IMR-90 (cell line): Measurements from ENCODE around the gene TIMM13. TPM values are rescaled to one million over a fixed set of nuclear protein-coding genes. Genes with fewer than 3 reads are reported as not detected.

Experiments
- ATAC-seq: fragments of 200-7000 bp; cut with Tn5 transposase; 2 replicates; pipeline ENCODE4 v1.9.1; 2020; ENCODE audit warnings: low read depth, mild to moderate bottlenecking, moderate library complexity
- BruUV-seq: library from RNA; stranded (reverse); fragments of 400-500 nt; replicated peaks from 2 replicates; lab custom pipeline; 2021; lab: Mats Ljungman, UMichigan
- CTCF ChIA-PET: fragments of 300-600 bp; formaldehyde crosslinking; extraction: SDS; loops from one replicate; lab custom pipeline; 2021; ENCODE audit warnings: antibody characterized with exemption; lab: Yijun Ruan, JAX
- POLR2A ChIA-PET: fragments of 300-600 bp; sonication (Branson Sonifier 250); formaldehyde crosslinking; loops from one replicate; lab custom pipeline; 2022; ENCODE audit warnings: antibody characterized with exemption; ENCODE audit not compliant: unreplicated experiment; lab: Charles Lee
- DNase-seq: peaks from one replicate; pipeline ENCODE4 v3.0.0; 2013
- H2AFZ ChIP-seq: replicated peaks from 2 replicates; pipeline ENCODE3; 2013; ENCODE audit warnings: low read length, mild to moderate bottlenecking; ENCODE audit not compliant: poor library complexity
- H2AK5ac ChIP-seq: 2 replicates; pipeline ENCODE4 v1.6.1; 2013; ENCODE audit warnings: low read depth, low read length, inconsistent platforms
- H2AK9ac ChIP-seq: replicated peaks from 2 replicates; pipeline ENCODE3; 2013; ENCODE audit warnings: mild to moderate bottlenecking, low read depth, low read length, moderate library complexity; ENCODE audit not compliant: poor library complexity
- H2BK120ac ChIP-seq: 2 replicates; pipeline ENCODE4 v1.6.1; 2013; ENCODE audit warnings: low read depth, low read length, inconsistent platforms
- H2BK15ac ChIP-seq: 3 replicates; pipeline ENCODE4 v1.6.1; 2013; ENCODE audit warnings: low read depth, low read length, inconsistent platforms
- H2BK20ac ChIP-seq: 2 replicates; pipeline ENCODE4 v1.6.1; 2013; ENCODE audit warnings: low read depth, mild to moderate bottlenecking, inconsistent platforms, low read length, moderate library complexity
- H2BK5ac ChIP-seq: 2 replicates; pipeline ENCODE4 v1.6.1; 2013; ENCODE audit warnings: mild to moderate bottlenecking, low read depth, low read length, inconsistent platforms; ENCODE audit not compliant: poor library complexity, severe bottlenecking
- H3K14ac ChIP-seq: replicated peaks from 2 replicates; pipeline ENCODE4 v1.6.1; 2013; ENCODE audit warnings: low read depth, low read length, inconsistent platforms
- H3K18ac ChIP-seq: 2 replicates; pipeline ENCODE4 v1.6.1; 2013; ENCODE audit warnings: low read depth, low read length, control low read depth
- H3K23ac ChIP-seq: 2 replicates; pipeline ENCODE4 v1.6.1; 2013; ENCODE audit warnings: low read depth, low read length, inconsistent platforms
- H3K27ac ChIP-seq: 2 replicates; pipeline ENCODE4 v1.5.1; 2013; ENCODE audit warnings: mild to moderate bottlenecking, control low read depth, low read length; ENCODE audit not compliant: insufficient read depth
- H3K27me3 ChIP-seq: 2 replicates; pipeline ENCODE4 v1.6.1; 2013; ENCODE audit warnings: low read length; ENCODE audit not compliant: control insufficient read depth, insufficient read depth
- H3K36me3 ChIP-seq: 2 replicates; pipeline ENCODE4 v1.6.1; 2013; ENCODE audit warnings: low read length, mixed read lengths; ENCODE audit not compliant: control insufficient read depth, insufficient read depth
- H3K4ac ChIP-seq: 2 replicates; pipeline ENCODE4 v1.6.1; 2013; ENCODE audit warnings: low read depth, low read length, inconsistent platforms
- H3K4me1 ChIP-seq: 2 replicates; pipeline ENCODE4 v1.6.1; 2013; ENCODE audit warnings: low read length, mixed read lengths; ENCODE audit not compliant: control insufficient read depth, insufficient read depth
- H3K4me2 ChIP-seq: 2 replicates; pipeline ENCODE4 v1.6.1; 2013; ENCODE audit warnings: low read depth, mild to moderate bottlenecking, control low read depth, low read length, moderate library complexity
- H3K4me3 ChIP-seq: 2 replicates; pipeline ENCODE4 v1.5.1; 2013; ENCODE audit warnings: low read depth, mild to moderate bottlenecking, control low read depth, low read length, moderate library complexity; ENCODE audit not compliant: insufficient read depth
- H3K56ac ChIP-seq: 2 replicates; pipeline ENCODE4 v1.6.1; 2013; ENCODE audit warnings: low read length, inconsistent platforms; ENCODE audit not compliant: insufficient read depth; ENCODE audit errors: extremely low read depth
- H3K79me1 ChIP-seq, 2 experiments: 2 replicates each; pipeline ENCODE4 v1.6.1; 2013; ENCODE audit warnings: low read length in 2 of 2, inconsistent platforms in 1 of 2, low read depth in 1 of 2
- H3K9ac ChIP-seq: 2 replicates; pipeline ENCODE4 v1.6.1; 2013; ENCODE audit warnings: low read depth, low read length, control low read depth
- H3K9me1 ChIP-seq: 2 replicates; pipeline ENCODE4 v1.6.1; 2013; ENCODE audit warnings: low read length, inconsistent platforms; ENCODE audit not compliant: insufficient read depth
- H3K9me3 ChIP-seq: 2 replicates; pipeline ENCODE4 v1.6.1; 2013; ENCODE audit warnings: low read length; ENCODE audit not compliant: control insufficient read depth, insufficient read depth
- H4K20me1 ChIP-seq: 2 replicates; pipeline ENCODE4 v1.6.1; 2013; ENCODE audit warnings: low read length, inconsistent platforms; ENCODE audit not compliant: insufficient read depth
- H4K5ac ChIP-seq: 2 replicates; pipeline ENCODE4 v1.6.1; 2013; ENCODE audit warnings: mild to moderate bottlenecking, low read depth, low read length, control low read depth
- H4K8ac ChIP-seq, 2 experiments: 2 replicates each; pipeline ENCODE4 v1.6.1; 2013; ENCODE audit warnings: low read depth in 2 of 2, low read length in 2 of 2, control low read depth in 1 of 2, inconsistent platforms in 1 of 2
- H4K91ac ChIP-seq: 2 replicates; pipeline ENCODE4 v1.6.1; 2013; ENCODE audit warnings: low read depth, low read length, inconsistent platforms; ENCODE audit not compliant: insufficient read depth
- CEBPB ChIP-seq: IDR thresholded peaks from 2 replicates; pipeline ENCODE4 v1.6.1; 2012; ENCODE audit warnings: low read depth, low read length, improper control_type of control experiment
- WGBS, 2 experiments: methylation state at CpG; one replicate each; pipeline versions ENCODE4 v1.1.5 to v1.1.7; 2013; ENCODE audit warnings: missing lambda C conversion rate in 2 of 2; ENCODE audit not compliant: insufficient read length in 1 of 2; ENCODE audit errors: extremely low coverage in 2 of 2; 5-methylcytosine and 5-hydroxymethylcytosine counted together
- dilution Hi-C: fragments of 300-500 bp; cut with HindIII; formaldehyde crosslinking; loops from one replicate; pipeline ENCODE4 v1.14.3; 2018; ENCODE audit warnings: low sequenced_read_pairs; ENCODE audit not compliant: unreplicated experiment
- in situ Hi-C: fragments of 300-500 bp; cut with MboI; formaldehyde crosslinking; loops from 3 replicates; pipeline ENCODE4 v1.14.3; 2019; ENCODE audit warnings: low sequenced_read_pairs, inconsistent platforms, mixed read lengths
- intact Hi-C: fragments of 100-400 bp; cut with micrococcal nuclease; formaldehyde crosslinking; loops from 2 replicates; pipeline ENCODE4 v1.10.0; 2022
- polyA plus RNA-seq, 3 experiments: library from polyadenylated mRNA; depleted of rRNA; stranded (reverse); fragments of >200 nt; gene quantifications; 2 replicates each; pipeline ENCODE4 v1.2.3, GENCODE V29; 2012; ENCODE audit warnings: low replicate concordance in 1 of 3
- total RNA-seq: library from RNA; depleted of rRNA; stranded (reverse); fragments of >200 nt; gene quantifications from 2 replicates; pipeline ENCODE4 v1.2.3, GENCODE V29; 2012

Gene TIMM13
- total and polyA plus RNA-seq, 2 of the 4 experiments (the other 2 are of a cell fraction), result 21.0 to 62.3 TPM

DNA sequence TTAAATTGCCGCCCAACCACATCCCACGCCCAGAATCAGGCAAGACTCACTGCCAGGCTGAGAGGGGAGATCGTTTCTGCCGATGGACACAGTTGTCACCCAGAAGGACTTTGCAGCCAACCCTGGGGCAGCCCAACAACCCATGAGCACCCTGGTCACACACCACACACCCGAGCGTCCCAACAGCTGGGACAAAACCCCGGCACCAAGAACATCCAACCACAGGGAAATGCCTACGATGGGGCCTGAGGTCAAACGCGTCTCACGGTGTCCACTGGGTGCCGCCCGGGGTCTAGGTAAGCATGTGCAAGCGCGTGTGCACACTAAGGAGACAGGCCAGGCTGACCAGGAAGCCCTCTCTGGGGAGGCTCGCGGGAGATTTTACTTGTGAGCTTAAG, 16.4 kb upstream of the TIMM13 start:
- H3K18ac ChIP-seq, result no peak overlapping the region
- H3K9ac ChIP-seq, result no peak overlapping the region
- ChIA-PET POLR2A (no interaction called here), CTCF (no interaction called here)
- no peak overlapping the region for H4K91ac ChIP-seq
- peaks cover 8 to 63% of the 10 kb centered on the region in 2 experiments; a peak in 3 of 4 replicates for H3K79me1 ChIP-seq
- no peak overlapping the region for H3K14ac ChIP-seq
- H3K4me2 ChIP-seq, result no peak overlapping the region
- 50% methylated on average over 1 of the region's 17 CpGs; no CpG with 5 or more reads in 1 of the 2 experiments for WGBS, 2 experiments
- H2AK5ac ChIP-seq, result no peak overlapping the region
- intact Hi-C loops, result no loop called here
- dilution Hi-C loops, result no loop called here
- peaks cover 58% of the 10 kb centered on the region for H4K20me1 ChIP-seq
- ATAC-seq, result no peak
- peak overlapping the region; percentile 48 for H2AFZ ChIP-seq
- H2AK9ac ChIP-seq, result peak overlapping the region; percentile 65
- H2BK120ac ChIP-seq, result no peak overlapping the region
- H3K27me3 ChIP-seq, result no peaks in the 10 kb centered on the region
- no peak overlapping the region for H3K23ac ChIP-seq
- no TSS peak for BruUV-seq
- H3K56ac ChIP-seq, result no peak overlapping the region
- no peak overlapping the region for H3K4me3 ChIP-seq
- no peaks in the 10 kb centered on the region for H3K4me1 ChIP-seq
- no peak for TF ChIP-seq CEBPB
- no peak overlapping the region for H2BK5ac ChIP-seq
- no peaks in the 10 kb centered on the region for H3K9me3 ChIP-seq
- no peak overlapping the region for H2BK20ac ChIP-seq
- in situ Hi-C loops, result no loop called here
- peaks cover 5% of the 10 kb centered on the region; the same call in 1 of the 2 replicates for H3K9me1 ChIP-seq
- H3K36me3 ChIP-seq, result peaks cover 25% of the 10 kb centered on the region
- no peak overlapping the region for H3K27ac ChIP-seq
- H3K4ac ChIP-seq, result no peak overlapping the region
- H4K8ac ChIP-seq, result no peak overlapping the region
- DNase-seq, result no peak
- no peak overlapping the region for H4K5ac ChIP-seq
- no peak overlapping the region for H2BK15ac ChIP-seq
